Breast epithelium (tissue), 3 donors: ENCODE data around the gene PWWP2B.

Experiments used
- CTCF ChIP-seq, 3 donors: fragments of 450-650 bp; IDR thresholded peaks; one replicate each; pipeline ENCODE4 v1.5.1; 2016 to 2017; ENCODE audit warnings: antibody characterized with exemption in 3 of 3, mild to moderate bottlenecking in 3 of 3, moderate library complexity in 3 of 3
- POLR2A ChIP-seq: fragments of 450-650 bp; IDR thresholded peaks from one replicate; pipeline ENCODE4 v1.6.1; 2016; ENCODE audit warnings: antibody characterized with exemption, mild to moderate bottlenecking, moderate library complexity

DNA sequence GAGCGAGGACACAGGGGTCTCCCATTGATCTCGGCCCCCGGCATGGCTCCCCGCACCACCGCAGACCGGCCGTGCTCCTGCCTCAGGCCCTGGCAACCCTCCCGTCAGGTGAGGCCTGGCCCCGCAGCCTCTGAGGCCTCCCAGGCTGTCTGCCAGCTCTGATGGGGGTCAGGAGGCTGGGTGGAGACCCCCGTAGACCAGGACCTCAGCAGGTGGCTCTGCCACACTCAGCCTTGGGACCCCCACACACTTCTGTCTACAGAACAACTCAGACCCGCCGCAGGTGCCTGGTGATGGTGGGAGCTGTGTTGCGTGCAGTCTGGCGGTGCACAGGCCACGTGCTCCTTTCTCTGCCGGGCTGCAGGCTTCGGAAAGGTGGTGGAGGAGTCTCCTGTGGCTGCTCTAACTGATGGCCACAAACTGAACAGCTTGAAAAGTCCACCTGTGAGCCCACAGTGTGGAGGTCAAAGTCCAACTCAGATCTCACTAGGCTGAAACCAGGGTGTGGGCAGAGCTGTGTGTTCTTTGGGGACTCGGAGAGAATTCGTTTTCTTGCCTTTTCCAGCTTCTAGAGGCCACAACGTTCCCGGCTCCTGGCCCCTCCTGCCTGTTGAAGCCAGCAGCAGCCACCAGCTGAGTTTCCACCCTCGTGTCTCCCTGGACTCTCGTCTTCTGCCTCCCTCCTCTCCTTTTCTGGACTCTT is 62.5 kb downstream of the PWWP2B start:
- TF ChIP-seq CTCF (IDR thresholded peaks at IDR 0.05) (no peak), POLR2A (no peak)
